ENCODE results near the gene CYP4F22. TPM values are rescaled to one million over a fixed set of nuclear protein-coding genes. Genes with fewer than 3 reads are reported as not detected.
A peak's percentile ranks its signal among the peaks of the same experiment; 100 is the strongest.

The CYP4F22 gene
- polyA plus RNA-seq, 12 donors = 0.32 to 1.8 (median 1.5) TPM; not detected in 9

DNA sequence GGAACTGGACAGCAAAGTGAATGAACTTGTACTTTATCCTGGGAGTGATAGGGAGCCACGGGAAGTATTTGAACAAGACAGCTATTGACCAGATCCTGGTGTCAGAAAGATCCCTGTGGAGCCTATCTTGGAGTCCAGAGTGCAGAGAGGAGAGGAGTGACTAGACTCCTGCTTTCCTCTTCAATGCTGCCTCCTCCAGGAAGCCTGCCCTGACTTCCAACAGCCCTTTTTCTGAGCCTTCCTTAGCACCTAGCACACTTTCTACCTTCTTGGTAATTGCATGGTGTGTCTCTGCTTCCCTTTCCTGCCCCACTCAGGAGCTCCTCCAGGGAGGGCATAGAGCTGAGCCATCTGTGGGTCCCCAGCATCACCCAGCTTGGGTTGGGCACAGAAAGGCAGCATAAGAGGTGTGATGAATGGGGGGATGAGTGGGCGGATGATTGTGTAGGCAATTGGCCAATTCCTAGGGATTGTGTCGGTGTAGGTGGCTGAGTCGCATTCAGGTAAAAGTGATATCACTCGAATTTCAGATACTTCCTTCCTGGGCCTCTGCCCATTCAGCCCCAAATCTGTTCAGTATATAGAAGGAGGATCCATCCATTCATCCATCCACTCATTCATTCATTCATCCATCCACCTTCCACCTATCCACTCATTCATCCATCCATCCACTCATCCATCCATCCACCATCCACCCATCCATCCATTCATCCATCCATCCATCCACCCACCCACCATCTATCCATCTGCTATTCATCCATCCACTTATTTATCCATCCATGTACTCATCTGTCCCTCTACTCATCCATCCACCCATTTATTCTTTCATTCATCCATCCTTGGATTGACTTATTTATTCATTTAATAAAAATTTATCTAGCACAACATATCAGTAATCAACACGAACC lies 26.9 kb downstream of the CYP4F22 start:
- no peak for DNase-seq

DNA sequence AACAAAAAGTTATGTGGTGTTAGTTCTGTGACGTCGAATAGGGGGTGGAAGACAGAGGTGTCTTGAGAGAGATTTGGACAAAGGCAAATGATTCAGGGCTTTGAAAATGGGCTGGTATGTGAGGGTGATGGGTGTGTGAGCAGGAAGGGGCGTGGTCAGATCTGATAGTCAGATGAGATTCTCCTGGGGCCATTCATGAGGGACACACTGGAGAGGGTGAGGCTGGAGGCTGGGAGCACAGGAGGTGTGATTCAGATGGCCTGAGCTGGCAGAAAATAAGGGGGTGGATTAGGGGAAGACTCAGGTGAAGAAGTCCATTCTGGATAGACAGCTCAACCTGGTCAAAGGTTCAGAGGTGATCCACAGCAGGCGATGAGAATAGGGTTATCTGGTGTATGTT lies 28.0 kb downstream of the CYP4F22 start:
- DNase-seq = no peak

DNA sequence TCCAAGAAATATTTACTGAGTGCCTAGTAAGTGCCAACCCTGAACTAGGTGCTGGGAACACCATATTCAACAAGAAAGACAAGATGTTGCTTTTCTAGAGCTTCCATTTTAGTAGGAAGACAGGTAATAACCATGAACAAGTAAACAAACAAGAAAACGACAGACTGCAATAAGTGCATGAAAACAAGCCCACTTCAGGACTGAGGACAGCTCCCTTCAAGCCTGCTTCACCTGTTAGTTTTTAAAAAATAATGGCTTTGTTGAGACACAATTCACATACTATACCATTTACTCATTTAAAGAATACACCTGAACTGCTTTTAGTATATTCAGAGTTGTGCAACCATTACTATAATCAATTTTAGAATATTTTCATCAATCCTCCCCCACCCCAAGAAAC lies 30.4 kb downstream of the CYP4F22 start:
- DNase-seq = no peak

DNA sequence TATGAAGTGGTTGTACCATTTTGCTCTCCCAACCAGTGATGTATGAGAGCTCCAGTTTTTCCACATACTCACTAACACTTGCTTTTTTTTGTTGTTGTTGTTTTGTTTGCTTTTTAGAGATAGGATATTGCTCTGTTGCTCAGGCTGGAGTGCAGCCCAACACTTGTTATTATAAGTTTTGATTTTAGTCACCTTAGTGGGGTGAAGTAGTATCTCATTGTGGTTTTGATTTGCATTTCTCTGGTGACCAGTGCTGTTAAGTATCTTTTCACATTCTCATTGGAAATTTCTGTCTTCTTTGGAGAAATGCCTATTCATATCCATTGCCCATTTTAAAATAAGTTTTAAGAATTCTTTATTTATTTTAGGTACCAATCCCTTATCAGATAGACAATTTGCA lies 31.3 kb downstream of the CYP4F22 start:
- no peak for DNase-seq

DNA sequence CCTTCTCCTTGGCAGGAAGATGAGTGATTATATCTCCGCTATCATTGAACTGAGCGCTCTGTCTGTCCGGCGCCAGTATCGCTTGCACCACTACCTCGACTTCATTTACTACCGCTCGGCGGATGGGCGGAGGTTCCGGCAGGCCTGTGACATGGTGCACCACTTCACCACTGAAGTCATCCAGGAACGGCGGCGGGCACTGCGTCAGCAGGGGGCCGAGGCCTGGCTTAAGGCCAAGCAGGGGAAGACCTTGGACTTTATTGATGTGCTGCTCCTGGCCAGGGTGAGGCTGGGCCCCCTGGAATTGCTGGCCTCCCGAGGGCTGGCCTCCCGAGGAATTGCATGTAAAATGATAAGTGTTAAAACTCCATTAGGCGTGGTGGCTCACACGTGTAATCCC lies 32.1 kb downstream of the CYP4F22 start:
- DNase-seq = no peak

DNA sequence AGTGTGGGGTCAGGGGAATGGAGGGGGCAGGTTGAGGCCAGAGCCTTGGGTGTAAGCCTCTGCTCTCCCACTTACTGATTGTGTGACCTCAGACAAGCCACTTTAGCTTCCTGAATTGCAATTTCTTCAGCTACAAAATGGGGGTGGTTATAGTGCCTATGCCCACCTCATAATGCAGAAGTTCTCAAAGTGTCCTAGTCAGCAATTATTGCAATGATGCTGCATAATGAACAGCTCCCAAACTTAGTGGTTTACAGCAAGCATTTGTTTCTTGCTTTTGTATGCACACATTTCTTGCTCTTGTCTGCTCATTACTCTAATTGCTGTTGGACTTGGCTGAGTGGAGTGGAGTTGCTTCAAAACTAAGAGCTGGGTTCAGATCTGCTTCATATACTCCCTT lies 36.0 kb downstream of the CYP4F22 start:
- no peak for DNase-seq

DNA sequence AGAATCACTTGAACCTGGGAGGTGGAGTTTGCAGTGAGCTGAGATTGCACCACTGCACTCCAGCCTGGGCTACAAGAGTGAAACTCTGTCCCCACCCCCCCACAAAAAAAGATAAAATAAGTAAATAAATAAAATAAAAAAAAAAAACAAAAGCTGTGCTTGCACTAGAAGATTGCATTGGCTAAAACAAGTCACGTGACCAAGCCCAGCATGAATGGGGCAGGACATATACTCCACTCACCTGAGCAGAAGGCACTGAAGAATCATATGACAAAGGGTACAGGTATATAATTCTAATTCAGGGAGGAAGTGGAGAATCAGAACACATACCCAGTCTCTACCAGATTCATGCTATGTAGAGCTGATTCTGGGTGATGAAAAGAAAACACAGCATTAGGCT lies 36.6 kb downstream of the CYP4F22 start:
- no peak for DNase-seq

DNA sequence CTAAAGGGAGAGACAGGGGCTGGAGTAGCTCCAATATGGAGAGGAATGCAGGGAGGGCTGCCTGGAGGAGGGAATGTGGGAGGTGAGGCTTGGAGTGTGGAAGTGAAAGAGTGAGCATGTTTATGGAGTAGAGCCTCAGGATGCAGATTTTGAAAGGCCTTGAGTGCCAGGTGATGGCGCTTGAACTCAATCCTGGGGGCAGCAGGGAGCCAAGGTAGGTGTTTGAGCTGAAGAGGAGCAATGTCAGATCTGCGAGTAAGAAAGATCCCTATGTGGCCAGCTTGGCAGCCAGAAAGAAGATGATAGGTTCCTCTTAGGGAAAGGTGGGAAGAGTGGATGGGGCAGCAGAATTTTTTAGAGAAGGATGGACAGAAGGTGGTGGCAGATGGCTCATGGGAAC lies 40.3 kb downstream of the CYP4F22 start:
- no peak for DNase-seq

DNA sequence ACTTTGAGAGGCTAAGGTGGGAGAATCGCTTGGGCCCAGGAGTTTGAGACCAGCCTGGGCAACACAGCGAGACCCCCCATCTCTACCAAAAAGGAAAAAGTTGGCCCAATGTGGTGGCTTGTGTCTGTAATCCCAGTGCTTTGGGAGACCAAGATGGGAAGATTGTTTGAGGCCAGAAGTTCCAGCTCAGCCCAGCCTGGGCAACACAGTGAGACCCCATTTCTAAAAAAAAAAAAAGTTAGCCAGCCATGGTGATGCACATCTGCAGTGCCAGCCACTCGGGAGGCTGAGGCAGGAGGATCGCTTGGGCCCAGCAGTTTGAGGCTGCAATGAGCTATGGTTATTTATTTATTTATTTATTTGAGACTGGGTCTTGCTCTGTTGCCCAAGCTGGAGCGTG lies 41.3 kb downstream of the CYP4F22 start:
- no peak for DNase-seq

DNA sequence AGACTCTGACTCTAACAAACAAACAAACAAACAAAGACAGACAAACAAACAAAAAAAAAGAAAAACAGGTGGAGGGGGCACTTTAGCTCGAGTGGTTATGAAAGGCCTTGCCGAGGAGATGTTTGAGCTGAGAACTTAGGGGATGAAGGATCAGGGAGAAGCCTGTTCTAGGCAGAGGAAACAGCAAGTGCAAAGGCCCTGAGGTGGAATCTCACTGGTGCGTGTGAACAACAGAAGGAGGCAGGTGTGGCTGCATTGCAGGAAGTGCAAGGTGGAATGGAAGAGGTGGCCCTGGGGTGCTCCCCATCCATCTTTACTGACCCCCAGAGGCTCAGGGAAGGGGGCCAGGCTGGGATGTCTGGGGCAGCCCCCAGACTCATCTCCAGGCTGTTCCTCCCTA lies 41.9 kb downstream of the CYP4F22 start:
- no peak for DNase-seq

DNA sequence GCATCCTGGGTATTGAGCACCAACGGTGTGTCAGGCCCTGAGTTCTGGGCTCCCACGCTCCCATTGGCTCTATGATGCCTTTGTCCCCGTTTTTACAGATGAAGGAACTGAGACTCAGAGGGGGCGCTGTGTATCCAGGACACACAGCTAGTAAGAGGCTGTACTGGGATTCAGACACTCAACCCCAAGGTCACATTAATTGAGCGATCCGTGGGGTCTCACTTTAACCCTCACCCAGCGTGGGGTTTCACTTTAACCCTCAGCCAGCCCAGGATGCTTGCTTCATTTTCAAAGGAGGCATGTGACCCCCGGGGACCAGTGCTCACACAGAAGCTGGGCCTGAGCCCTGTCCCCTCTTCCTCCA lies 42.6 kb downstream of the CYP4F22 start:
- no peak for DNase-seq

DNA sequence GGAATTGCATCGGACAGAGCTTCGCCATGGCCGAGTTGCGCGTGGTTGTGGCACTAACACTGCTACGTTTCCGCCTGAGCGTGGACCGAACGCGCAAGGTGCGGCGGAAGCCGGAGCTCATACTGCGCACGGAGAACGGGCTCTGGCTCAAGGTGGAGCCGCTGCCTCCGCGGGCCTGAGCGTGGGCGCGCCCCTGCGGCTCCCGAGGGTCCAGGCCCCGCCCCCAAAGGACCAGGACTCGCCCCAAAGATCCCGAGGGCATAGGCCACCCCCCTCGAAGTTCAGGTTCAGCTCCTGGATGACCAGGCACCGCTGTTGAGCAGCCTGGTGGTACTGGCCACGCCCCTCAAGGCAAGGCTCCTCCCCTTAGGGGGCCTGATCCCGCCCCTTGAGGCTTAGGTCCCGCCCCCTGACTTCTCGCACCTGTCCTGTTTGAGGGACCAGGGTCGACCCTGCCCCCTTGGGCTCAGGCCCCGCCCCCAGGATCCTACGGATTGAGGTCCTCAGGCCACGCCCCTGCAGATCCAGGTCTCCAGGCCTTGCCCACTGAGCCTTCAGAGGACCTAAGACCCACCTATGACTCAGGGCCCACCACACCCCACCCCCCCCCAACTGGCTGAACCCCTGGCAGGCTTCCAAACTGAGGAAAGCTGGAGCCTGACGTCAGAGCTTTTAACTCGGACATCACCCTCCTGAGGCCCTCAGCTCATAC lies 43.1 kb downstream of the CYP4F22 start:
- DNase-seq = no peak

DNA sequence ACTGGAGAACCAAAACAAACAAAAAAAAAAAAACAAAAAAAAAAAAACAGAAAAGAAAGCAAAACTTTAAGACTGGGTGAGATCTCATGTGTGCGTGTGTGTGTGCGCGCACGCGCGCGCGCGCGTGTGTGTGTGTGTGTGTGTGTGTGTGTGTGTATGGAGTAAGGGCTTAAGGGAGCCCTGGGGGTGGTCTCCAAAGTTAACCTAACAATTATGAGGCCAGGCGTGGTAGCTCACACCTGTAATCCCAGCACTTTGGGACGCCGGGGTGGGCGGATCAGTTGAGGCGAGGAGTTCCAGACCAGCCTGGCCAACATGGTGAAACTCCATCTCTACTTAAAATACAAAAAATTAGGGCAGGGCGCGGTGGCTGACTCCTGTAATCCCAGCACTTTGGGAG lies 46.7 kb downstream of the CYP4F22 start:
- no peak for DNase-seq

DNA sequence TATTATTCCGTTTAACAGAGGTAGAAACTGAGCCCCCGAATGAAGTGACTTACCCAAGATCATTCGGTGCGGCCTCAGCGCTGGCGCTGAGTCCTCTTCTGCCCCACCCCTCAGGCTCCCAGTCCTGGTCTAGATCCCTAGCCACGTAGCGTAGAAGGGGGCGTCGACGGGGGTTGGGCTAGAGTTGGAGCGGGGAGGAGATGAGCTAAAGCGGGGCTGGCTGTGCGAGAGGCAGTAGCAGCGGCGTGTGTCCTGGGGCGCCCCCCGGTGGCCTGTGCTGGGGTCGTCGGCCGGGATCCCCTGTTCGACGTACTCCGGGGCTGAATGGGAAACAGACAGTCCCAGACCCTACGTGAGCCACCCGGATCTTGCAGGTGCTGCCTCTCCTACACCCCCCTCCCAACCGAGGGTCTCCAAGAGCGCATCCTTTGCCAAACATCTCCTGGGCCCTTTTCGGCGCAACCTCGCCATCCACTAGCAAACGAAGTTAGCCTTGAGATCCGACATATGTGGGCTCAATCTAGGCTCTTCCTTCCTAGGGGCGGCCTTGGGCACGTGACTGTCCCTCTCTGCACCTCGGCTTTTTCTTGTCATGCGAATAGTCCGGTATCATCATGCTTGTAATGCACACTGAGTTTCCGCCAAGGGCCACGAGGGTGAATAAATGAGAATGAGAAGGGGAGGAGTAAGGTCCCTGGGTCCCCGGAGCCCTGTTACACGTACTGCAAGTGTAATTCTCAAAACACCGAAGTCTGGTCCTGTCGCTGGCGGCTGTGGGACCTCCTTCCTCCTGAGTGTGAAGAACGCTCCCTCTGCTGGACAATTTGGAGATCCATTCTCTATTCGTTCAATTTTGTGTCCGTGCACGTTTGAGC lies 47.7 kb downstream of the CYP4F22 start:
- peak; percentile 84 for DNase-seq

DNA sequence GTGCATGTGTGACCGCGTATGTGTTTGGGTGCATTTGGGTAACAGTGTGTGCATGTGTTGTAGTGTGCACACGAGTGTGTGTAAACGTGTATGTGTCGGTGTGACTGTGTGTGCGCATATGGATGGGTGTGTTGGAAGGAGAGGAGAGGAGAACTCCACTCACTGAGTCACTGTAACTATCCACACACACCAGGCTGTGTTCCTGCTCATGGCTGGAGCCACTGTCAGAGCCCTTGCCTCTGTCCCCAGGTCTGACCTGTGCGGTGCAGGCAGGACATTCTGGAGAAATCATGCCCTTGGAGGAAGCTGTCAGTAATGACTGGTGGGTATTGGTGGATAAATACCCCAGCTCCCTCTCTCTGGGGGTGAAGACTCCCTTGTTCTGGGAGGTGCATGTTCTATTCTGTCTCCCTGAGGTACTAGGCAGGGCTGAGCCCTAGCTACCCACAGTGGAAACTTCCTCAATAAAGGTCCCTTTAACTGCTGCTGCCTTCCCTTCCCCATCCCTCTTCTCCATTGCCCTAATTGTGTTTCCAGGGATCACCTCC lies 48.4 kb downstream of the CYP4F22 start:
- no peak for DNase-seq

DNA sequence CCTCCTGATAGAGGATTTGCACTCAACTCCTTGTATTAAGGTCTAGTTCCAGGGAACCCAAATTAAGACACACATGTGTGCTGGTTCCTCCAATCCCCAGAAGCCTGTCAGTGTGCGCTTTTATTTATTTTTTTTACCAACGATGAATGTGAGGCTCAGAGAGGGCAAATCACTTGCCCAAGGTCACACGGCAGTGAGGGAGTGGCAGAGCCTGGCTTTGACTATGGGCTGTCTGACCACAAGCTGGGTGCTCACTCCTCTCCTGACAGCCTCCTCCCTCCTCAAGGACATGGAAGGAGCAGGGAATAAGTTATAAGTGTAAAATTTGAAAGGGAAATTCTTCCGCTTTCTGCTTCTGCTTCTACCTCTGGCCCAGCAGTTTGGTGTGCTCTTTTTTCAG lies 48.9 kb downstream of the CYP4F22 start:
- DNase-seq = no peak

DNA sequence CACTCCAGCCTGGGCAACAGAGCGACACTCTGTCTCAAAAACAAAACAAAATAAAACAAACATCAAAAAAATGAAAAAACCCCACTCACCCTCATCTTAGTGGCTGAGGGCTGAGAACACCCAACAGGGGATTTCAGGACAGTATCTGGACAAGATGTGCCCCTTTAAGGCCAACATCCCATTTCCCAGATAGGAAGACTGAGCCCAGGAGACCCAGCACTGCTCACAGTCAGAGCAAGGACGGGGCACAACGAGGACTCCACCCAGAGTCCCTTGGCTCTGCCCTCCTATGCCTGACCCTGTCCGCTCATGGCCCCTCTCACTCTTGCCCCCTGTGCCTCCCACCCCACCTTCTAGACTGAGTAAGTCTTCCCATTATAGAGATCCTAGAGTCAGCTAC lies 53.8 kb downstream of the CYP4F22 start:
- no peak for DNase-seq

DNA sequence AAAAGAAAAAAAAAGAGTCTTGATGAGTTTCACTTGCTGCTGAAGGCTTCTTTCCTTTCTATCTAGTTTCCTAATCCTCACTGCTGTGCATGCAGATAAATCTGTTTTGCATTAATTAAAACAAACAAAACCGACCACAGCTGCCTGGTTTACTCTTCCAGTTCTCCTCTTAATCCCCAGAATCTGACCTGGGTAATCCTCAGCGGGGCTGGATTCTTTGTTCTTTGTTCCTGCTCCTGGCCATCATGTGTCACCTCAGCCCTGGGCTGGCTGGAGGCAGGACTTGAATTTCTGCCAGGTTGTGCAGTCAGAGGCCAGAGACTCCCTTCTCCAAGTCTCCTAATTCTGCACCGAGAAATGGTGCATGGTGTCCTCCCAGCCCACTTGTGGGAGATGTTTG lies 54.5 kb downstream of the CYP4F22 start:
- DNase-seq = no peak

DNA sequence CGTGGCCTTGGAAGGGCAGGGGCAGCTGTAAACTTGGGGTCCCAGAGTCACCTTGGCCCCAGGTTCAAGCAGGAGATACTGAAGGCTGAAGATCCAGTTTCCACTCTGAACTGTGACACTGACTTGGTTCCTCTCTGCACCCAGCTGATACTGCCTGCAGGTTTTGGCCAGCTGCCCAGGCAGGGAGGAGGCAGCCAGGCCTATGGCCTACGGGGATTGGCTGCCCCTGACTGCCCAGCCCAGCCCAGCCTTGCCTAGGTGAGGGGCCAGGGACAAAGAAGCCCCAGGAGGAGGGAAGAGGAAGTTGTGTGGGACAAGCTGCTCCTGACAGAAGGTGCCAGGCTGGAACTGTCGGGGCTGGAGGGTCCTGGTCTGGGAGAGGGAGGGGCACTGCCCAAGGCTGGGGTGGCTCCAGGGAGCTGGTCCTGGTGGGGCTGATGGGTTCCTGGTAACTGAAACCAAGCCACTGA lies 55.0 kb downstream of the CYP4F22 start:
- DNase-seq = no peak

DNA sequence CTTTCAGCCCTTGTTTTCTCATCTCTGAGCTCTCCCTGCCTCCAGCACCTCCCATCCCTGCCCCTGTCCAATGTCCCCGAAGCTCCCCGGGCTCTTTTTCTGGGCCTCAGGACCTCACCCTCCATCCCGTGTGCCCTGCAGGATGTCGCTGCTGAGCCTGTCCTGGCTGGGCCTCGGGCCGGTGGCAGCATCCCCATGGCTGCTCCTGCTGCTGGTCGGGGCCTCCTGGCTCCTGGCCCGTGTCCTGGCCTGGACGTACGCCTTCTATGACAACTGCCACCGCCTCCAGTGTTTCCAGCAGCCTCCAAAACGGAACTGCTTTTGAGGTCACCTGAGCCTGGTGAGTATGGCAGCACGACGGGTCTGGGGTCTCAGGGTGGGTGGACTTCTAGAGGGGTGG lies 55.6 kb downstream of the CYP4F22 start:
- no peak for DNase-seq

DNA sequence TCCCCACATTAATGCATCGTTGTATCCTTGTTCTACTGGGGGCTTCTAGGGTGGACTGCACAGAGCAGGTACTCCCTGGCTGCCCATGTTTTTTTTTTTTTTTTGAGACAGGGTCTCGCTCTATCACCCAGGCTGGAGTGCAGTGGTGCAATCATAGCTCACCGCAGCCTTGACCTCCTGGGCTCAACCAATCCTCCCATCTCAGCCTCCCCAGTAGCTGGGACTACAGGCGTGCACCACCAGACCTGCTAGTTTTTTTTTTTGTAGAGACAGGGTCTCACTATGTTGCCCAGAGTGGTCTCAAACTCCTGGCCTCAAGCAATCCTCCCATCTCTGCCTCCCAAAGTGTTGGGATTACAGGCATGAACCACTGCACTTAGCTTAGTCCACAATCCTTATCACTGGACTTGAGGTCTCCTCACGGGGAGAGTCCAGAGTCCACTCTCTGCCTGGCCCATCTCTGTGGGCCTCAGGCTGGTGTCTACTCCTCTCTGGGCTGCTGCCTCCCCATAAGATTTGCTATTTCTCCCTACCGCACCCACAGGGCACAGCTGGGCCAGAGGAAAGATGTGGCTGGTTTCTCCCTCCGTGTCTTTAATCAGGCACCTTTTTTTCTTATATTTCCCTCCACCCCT lies 56.3 kb downstream of the CYP4F22 start:
- DNase-seq = no peak

DNA sequence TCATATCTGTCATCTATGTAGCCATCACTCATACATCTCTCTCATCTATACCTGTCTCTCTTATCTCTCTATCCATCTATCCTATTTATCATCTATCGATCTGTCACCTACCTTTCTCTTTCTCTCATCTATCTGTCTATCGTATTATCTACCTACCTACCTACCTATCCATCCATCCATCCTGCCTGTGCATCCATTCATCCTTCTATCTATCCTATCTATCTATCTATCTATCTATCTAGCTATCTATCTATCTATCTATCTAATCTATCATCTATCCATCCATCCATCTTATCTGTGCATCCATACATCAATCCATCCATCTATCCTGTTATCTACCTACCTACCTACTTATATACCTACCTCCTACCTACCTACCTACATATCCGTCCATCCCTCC lies 62.1 kb downstream of the CYP4F22 start:
- no peak for DNase-seq

Data from muscle of arm (tissue), 12 donors.